ENCODE measurements around the gene BDP1.
"Not testable (repeated sequence)": the region's sequence is repeated elsewhere in the genome, so short reads cannot be mapped to it uniquely, and the experiment has no call there.

The BDP1 gene

GRCh38 chr5:71460693-71461092 is 5.2 kb downstream of the BDP1 start:
- no peak for DNase-seq

GRCh38 chr5:71461360-71461759 is 5.9 kb downstream of the BDP1 start:
- no peak for DNase-seq

GRCh38 chr5:71471193-71471592 is 15.7 kb downstream of the BDP1 start:
- DNase-seq: no peak

DNA sequence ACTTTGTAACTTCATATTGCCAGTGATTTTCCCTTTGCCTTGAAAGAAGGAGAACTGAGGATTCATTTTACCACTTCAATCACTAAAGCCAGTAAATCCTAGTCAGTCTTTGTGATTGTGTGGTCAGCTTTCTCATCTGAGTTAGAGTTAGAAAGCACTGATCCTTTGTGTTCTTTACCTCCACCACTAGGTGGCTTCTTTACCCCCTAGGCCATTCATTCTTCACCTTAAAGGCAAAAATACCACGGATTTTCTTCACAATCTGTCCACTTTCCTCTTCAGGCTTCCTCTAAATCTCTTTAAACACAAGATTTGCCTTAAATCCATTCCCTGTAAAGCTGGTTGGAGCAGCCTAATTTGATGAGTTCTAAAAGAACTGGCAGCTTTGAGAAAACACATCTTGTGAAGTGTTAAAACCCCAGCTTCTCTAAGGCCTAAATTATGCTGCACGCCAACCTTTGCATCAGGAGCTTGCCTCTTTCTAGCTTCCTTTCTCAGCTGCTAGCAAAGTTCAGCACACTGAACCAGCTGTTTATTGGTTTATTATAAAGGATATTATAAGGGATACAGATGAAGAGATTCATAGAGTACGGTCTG is 20.4 kb downstream of the BDP1 start:
- peak in 2 of 3 experiments; percentile 8 to 19 for DNase-seq

DNA sequence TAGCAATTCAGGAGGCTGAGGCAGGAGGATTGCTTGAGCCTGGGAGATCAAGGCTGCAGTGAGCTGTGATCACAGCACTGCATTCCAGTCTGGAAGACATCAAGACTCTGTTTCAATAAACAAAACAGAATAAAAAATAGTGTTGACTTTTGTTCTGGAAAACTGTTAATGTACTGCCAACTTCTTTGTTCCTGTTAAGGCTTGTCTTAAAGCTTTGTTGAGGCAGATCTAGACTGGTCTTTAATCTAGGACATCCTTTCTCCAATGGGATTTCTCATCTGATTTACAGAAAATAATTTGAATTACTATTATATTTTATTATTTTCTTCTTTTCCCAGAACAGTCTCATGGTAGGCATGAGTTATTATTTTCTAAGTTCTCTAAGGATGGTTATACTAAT is 26.0 kb downstream of the BDP1 start:
- no peak for DNase-seq

DNA sequence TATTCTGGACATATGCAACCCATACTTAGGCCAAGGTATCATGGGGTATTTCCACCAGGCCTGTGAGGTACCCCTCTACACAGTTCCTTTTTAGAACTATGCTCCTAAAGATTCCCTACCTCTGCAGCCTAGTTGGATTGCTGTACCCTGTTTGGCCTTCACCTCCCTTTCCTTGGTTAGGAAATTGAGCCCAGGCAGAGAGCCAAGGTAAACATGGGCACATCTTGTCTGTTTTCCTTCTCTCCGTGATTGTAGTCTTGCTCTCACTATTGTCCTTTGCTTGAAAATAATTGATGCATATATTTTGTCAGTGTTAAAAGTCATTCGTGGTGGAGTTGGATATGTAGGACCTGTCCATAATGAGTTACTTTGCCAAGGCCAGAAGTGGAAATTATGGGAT is 26.7 kb downstream of the BDP1 start:
- DNase-seq: peak; percentile 3 to 77 (median 39)

GRCh38 chr5:71483355-71483754 is 27.9 kb downstream of the BDP1 start:
- no peak for DNase-seq

DNA sequence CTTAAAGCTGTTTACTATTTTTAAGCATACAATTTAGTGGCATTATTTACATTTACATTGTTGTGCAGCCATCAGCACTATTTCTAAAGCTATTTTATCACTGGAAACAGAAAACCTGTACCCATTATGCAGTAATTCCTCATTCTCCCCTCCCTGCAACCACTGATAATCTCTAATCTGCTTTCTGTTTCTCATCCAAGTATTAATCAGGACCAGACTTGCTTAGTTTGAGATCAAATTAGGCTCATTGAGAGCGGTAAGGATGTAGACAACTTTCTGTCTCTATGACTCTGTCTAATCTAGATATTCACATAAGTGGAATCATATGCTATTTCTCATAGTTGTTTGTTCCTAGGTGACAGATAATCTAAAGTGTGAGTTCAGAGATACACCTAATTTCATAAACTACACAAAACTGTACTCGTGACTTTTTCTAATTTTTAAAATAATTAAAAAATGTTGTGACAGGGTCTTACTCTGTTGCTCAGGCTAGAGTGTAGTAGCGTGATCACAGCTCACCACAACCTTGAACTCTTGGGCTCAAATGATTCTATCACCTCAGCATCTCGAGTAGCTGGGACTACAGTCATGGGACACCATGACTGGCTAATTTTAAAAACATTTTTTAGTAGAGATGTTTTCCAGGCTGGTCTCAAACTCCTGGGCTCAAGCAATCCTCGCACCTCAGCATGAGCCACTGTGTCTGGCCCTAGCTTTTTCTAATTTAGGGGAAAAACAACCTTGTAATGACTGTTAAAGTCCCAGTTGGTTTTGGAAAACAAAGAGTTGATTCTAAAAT is 37.6 kb downstream of the BDP1 start:
- DNase-seq: no peak

DNA sequence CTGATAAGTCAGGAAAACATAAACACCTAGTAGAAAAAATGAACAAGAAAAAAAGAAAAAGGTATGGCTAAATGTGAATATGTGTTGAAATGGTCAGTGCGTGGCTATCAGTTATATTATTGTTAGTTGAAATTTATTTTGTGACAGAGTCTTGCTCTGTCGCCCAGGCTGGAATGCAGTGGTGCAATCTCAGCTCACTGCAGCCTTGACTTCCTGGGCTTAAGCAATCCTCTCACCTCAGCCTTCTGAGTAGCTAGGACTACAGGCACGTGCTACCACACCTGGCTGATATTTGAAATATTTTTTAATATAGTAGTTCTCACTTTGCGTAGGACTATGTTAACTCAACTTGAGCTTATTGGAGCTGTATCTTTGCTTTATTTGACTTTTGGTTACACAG is 38.8 kb downstream of the BDP1 start:
- DNase-seq: not testable (repeated sequence)

- not testable (repeated sequence) for DNase-seq
Measured at GRCh38 chr5:71498756-71499155, 43.3 kb downstream of the BDP1 start.

GRCh38 chr5:71503536-71503935 is 48.1 kb downstream of the BDP1 start:
- no peak for DNase-seq

- no peak for DNase-seq
Measured at GRCh38 chr5:71522151-71522550, 66.7 kb downstream of the BDP1 start.

- not testable (repeated sequence) for DNase-seq
Measured at GRCh38 chr5:71525611-71526010, 70.2 kb downstream of the BDP1 start.

DNA sequence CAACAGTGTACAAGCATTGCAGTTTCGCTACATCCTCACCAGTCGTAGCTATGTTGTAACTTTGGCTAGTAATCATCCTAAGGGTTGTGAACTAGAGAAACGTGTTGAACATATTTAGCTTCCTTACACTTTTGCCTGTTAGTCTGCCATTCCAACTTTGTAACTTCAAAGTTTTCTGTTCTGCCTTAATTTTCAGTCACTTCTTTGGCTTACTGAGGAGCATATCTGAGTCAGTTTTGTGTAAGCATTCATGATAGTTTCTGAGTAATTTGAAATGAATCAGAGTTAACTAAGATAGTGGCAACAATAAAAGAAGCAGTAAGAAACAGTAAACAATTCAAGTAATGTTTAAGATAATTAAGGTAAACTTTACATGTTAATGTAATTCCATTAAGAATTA is 72.8 kb downstream of the BDP1 start:
- DNase-seq: no peak

- DNase-seq: no peak
Measured at GRCh38 chr5:71529682-71530081, 74.2 kb downstream of the BDP1 start.

DNA sequence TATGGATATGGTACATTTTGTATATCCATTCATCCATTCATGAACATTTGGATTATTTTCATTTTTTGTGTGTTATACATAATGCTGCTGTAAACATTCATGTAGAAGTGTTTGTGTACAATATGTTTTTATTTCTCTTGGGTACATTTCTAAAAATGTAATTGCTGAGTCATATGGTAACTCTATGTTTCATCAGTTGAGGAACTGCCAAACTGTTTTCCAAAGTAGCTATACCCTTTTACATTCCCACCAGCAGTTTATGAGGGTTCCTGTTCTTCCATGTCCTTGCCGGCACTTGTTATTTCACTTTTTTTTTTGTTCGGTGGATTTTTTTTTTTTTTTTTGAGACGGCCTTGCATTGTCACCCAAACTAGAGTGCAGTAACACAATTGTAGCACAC is 77.7 kb downstream of the BDP1 start:
- DNase-seq: no peak

- DNase-seq: no peak
Measured at GRCh38 chr5:71533615-71534014, 78.2 kb downstream of the BDP1 start.

- no peak for DNase-seq
Measured at GRCh38 chr5:71537687-71538086, 82.2 kb downstream of the BDP1 start.

GRCh38 chr5:71550885-71551284 is 95.4 kb downstream of the BDP1 start:
- DNase-seq: not testable (repeated sequence)

GRCh38 chr5:71551582-71551981 is 96.1 kb downstream of the BDP1 start:
- not testable (repeated sequence) for DNase-seq

DNA sequence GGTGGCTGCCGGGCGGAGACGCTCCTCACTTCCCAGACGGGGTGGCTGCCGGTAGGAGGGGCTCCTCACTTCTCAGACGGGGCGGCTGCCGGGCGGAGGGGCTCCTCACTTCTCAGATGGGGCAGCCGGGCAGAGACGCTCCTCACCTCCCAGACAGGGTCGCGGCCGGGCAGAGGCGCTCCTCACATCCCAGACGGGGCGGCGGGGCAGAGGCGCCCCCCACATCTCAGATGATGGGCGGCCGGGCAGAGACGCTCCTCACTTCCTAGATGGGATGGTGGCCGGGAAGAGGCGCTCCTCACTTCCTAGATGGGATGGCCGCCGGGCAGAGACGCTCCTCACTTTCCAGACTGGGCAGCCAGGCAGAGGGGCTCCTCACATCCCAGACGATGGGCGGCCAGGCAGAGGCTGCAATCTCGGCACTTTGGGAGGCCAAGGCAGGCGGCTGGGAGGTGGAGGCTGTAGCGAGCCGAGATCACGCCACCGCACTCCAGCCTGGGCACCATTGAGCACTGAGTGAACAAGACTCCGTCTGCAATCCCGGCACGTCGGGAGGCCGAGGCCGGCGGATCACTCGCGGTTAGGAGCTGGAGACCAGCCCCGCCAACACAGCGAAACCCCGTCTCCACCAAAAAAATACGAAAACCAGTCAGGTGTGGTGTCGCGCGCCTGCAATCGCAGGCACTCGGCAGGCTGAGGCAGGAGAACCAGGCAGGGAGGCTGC is 96.7 kb downstream of the BDP1 start:
- DNase-seq: not testable (repeated sequence)

- DNase-seq: no peak
Measured at GRCh38 chr5:71563161-71563560, 107.7 kb downstream of the BDP1 start.

- no peak for DNase-seq
Measured at GRCh38 chr5:71564895-71565294, 109.4 kb downstream of the BDP1 start.
